Measurements from ENCODE around the gene SLC9A7.

GRCh38 chrX:46792810-46793188 is 33.9 kb upstream of the SLC9A7 start:
- no peak for TF ChIP-seq EZH2phosphoT487 (IDR thresholded peaks at IDR 0.05; ENCODE audit: insufficient read depth, low read depth)
- TF ChIP-seq EZH2 (IDR thresholded peaks at IDR 0.05; ENCODE audit: insufficient read depth, poor library complexity, severe bottlenecking), result no peak
